Smooth muscle cell (in vitro differentiated cells): ENCODE data around the gene KCNAB3. TPM values are rescaled to one million over a fixed set of nuclear protein-coding genes. Genes with fewer than 3 reads are reported as not detected.

Source experiments
- DNase-seq: peaks from one replicate; lab custom pipeline; 2025; ENCODE audit not compliant: unreplicated experiment; lab: John Stamatoyannopoulos, UW
- H2AFZ ChIP-seq: fragments of 200-600 bp; sonication (generic); 2 replicates; pipeline ENCODE4 v1.6.0; 2016; ENCODE audit warnings: antibody characterized with exemption, low read depth, mild to moderate bottlenecking
- H3F3A ChIP-seq: fragments of 200-600 bp; sonication (generic); 2 replicates; pipeline ENCODE4 v1.6.0; 2017; ENCODE audit warnings: antibody characterized with exemption, low read depth
- H3K27ac ChIP-seq: fragments of 200-600 bp; sonication (generic); 2 replicates; pipeline ENCODE4 v1.5.1; 2016; ENCODE audit warnings: low read depth, mild to moderate bottlenecking
- H3K27me3 ChIP-seq: fragments of 200-600 bp; sonication (generic); 2 replicates; pipeline ENCODE4 v1.6.1; 2016; ENCODE audit warnings: low read depth, mild to moderate bottlenecking
- H3K36me3 ChIP-seq: fragments of 200-600 bp; sonication (generic); 2 replicates; pipeline ENCODE4 v1.5.1; 2016; ENCODE audit warnings: low read depth
- H3K4me1 ChIP-seq: fragments of 200-600 bp; sonication (generic); 2 replicates; pipeline ENCODE4 v1.5.1; 2016; ENCODE audit warnings: low read depth
- H3K4me2 ChIP-seq: fragments of 200-600 bp; sonication (generic); 2 replicates; pipeline ENCODE4 v1.6.0; 2016; ENCODE audit warnings: mild to moderate bottlenecking
- H3K4me3 ChIP-seq: fragments of 200-600 bp; sonication (generic); 2 replicates; pipeline ENCODE4 v1.5.1; 2016; ENCODE audit warnings: mild to moderate bottlenecking
- H3K79me2 ChIP-seq: fragments of 200-600 bp; sonication (generic); 2 replicates; pipeline ENCODE4 v1.6.0; 2016; ENCODE audit warnings: low read depth, mild to moderate bottlenecking
- H3K9ac ChIP-seq: fragments of 200-600 bp; sonication (generic); 2 replicates; pipeline ENCODE4 v1.6.0; 2016; ENCODE audit warnings: low read depth
- H3K9me3 ChIP-seq: fragments of 200-600 bp; sonication (generic); replicated peaks from 2 replicates; pipeline ENCODE4 v1.5.1; 2016; ENCODE audit warnings: low read depth
- H4K20me1 ChIP-seq: fragments of 200-600 bp; sonication (generic); 2 replicates; pipeline ENCODE4 v1.6.0; 2016; ENCODE audit warnings: low read depth
- WGBS: methylation state at CpG from one replicate; pipeline ENCODE4 v1.1.7; 2016; ENCODE audit warnings: low lambda C conversion rate; 5-methylcytosine and 5-hydroxymethylcytosine counted together
- polyA plus RNA-seq: library from polyadenylated mRNA; unstranded; fragments of >200 nt; fragmentation: Nextera tagmentation; extraction: Ambion mirVana; gene quantifications from 2 replicates; pipeline ENCODE4 v1.2.1, GENCODE V29; 2016
- total RNA-seq: library from RNA; depleted of rRNA; stranded (reverse); fragments of >200 nt; gene quantifications from 2 replicates; pipeline ENCODE4 v1.2.3, GENCODE V29; 2014
- TF ChIP-seq, protein P1 (sequence below): fragments of 200-600 bp; sonication (generic); IDR thresholded peaks from 2 replicates; pipeline ENCODE4 v1.5.1; 2017; ENCODE audit warnings: borderline replicate concordance, mild to moderate bottlenecking, antibody characterized with exemption; ENCODE audit not compliant: insufficient read depth, poor library complexity, severe bottlenecking

Gene KCNAB3
- total and polyA plus RNA-seq, 2 experiments from 2014 or later: 5.3 to 8.7 TPM

GRCh38 chr17:7881276-7882054 lies 48.2 kb downstream of the KCNAB3 start:
- no peak overlapping the region for H3K27ac ChIP-seq
- H3K4me3 ChIP-seq: no peak overlapping the region
- peaks cover 5% of the 10 kb centered on the region for H3K36me3 ChIP-seq
- H3K9me3 ChIP-seq: no peaks in the 10 kb centered on the region
- no peak for DNase-seq
- 69% methylated on average over 7 of the region's 7 CpGs for WGBS
- TF ChIP-seq, protein P1, sequence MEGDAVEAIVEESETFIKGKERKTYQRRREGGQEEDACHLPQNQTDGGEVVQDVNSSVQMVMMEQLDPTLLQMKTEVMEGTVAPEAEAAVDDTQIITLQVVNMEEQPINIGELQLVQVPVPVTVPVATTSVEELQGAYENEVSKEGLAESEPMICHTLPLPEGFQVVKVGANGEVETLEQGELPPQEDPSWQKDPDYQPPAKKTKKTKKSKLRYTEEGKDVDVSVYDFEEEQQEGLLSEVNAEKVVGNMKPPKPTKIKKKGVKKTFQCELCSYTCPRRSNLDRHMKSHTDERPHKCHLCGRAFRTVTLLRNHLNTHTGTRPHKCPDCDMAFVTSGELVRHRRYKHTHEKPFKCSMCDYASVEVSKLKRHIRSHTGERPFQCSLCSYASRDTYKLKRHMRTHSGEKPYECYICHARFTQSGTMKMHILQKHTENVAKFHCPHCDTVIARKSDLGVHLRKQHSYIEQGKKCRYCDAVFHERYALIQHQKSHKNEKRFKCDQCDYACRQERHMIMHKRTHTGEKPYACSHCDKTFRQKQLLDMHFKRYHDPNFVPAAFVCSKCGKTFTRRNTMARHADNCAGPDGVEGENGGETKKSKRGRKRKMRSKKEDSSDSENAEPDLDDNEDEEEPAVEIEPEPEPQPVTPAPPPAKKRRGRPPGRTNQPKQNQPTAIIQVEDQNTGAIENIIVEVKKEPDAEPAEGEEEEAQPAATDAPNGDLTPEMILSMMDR: no peak
- H2AFZ ChIP-seq: no peak overlapping the region
- H3K4me2 ChIP-seq: no peak overlapping the region
- no peak overlapping the region for H3K9ac ChIP-seq
- H3K27me3 ChIP-seq: no peaks in the 10 kb centered on the region
- peaks cover 18% of the 10 kb centered on the region for H3K79me2 ChIP-seq
- peaks cover 2% of the 10 kb centered on the region for H3F3A ChIP-seq
- peaks cover 20% of the 10 kb centered on the region for H3K4me1 ChIP-seq
- H4K20me1 ChIP-seq: no peaks in the 10 kb centered on the region

GRCh38 chr17:7880076-7880868 lies 49.4 kb downstream of the KCNAB3 start:
- Histone ChIP-seq H3K9me3 (no peaks in the 10 kb centered on the region), H3K36me3 (peaks cover 8% of the 10 kb centered on the region), H3K79me2 (peaks cover 12% of the 10 kb centered on the region), H3K4me1 (peaks cover 11% of the 10 kb centered on the region), H4K20me1 (no peaks in the 10 kb centered on the region), H3K27me3 (no peaks in the 10 kb centered on the region), H3K4me2 (no peak overlapping the region), H3K27ac (no peak overlapping the region), H3F3A (no peaks in the 10 kb centered on the region), H2AFZ (no peak overlapping the region), H3K4me3 (no peak overlapping the region), H3K9ac (no peak overlapping the region)
- 89% methylated on average over 3 of the region's 3 CpGs for WGBS
- TF ChIP-seq, protein P1: no peak
- no peak for DNase-seq

DNA sequence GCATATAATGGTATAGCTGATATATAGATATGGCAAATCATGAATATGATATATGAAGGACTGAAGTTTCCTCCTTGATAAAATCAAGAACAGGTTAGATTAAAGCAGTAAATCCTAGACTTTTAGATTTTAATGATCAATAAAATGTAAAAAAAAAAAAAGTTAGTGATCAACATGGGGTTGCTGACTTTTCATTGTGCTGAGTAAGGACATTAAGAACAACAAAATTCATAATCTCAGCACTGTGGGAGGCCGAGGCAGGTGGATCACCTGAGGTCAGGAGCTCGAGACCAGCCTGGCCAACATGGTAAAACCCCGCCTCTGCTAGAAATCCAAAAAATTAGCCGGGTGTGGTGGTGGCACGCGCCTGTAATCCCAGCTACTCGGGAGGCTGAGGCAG lies 51.4 kb downstream of the KCNAB3 start:
- H4K20me1 ChIP-seq: no peaks in the 10 kb centered on the region
- H3K36me3 ChIP-seq: peaks cover 8% of the 10 kb centered on the region
- H3K4me3 ChIP-seq: no peak overlapping the region
- no peaks in the 10 kb centered on the region for H3K9me3 ChIP-seq
- DNase-seq: no peak
- peaks cover 1% of the 10 kb centered on the region for H3K4me1 ChIP-seq
- H3K79me2 ChIP-seq: peaks cover 12% of the 10 kb centered on the region
- H3K27ac ChIP-seq: no peak overlapping the region
- no peak overlapping the region for H3K4me2 ChIP-seq
- WGBS: over 99% methylated on average over 7 of the region's 7 CpGs
- H3K27me3 ChIP-seq: no peaks in the 10 kb centered on the region
- TF ChIP-seq, protein P1: no peak
- peaks cover 7% of the 10 kb centered on the region for H3F3A ChIP-seq
- no peak overlapping the region for H3K9ac ChIP-seq
- H2AFZ ChIP-seq: no peak overlapping the region
